Measurements from ENCODE around the gene UMOD.

The UMOD gene

DNA sequence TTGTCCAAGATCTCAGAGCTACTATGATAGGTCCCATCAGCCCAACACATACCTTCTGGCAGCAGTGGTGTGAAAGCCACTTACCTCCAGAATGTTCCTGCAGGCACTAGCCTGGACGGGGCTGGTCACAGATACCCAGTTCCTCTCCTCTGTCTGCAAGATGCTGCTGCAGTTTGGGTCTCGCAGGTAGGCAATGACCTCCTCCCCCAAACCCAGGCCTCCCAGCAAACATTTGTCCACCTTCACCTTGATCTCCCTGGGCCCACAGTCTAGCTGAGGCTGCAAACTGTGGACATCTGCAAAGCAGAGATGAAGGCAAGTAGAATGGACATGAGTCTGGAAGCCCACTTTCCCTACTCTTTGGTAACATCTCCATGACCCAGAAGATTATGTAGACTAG is 32.3 kb downstream of the UMOD start:
- Histone ChIP-seq H3K9ac (ENCODE audit: low read length) (no peak overlapping the region), H3K27ac (ENCODE audit: low read depth, low read length) (no peak overlapping the region), H4K20me1 (ENCODE audit: low read depth, low read length) (no peaks in the 10 kb centered on the region), H3K36me3 (ENCODE audit: low read length) (no peaks in the 10 kb centered on the region), H2AFZ (ENCODE audit: low read depth, low read length, severe bottlenecking) (no peak overlapping the region), H3K79me2 (ENCODE audit: insufficient read depth, low read length) (no peaks in the 10 kb centered on the region), H3K9me2 (replicated peaks; ENCODE audit: insufficient read depth, low read length) (no peaks in the 10 kb centered on the region), H3F3A (ENCODE audit: insufficient read depth) (no peaks in the 10 kb centered on the region), H3K4me2 (ENCODE audit: low read depth, low read length, poor library complexity, severe bottlenecking) (no peak overlapping the region), H3K4me3 (ENCODE audit: insufficient read depth, low read length, poor library complexity, severe bottlenecking) (no peak overlapping the region), H3K27me3 (ENCODE audit: low read length) (no peaks in the 10 kb centered on the region), H3K9me3 (ENCODE audit: insufficient read depth, low read length) (no peaks in the 10 kb centered on the region)
- TF ChIP-seq EZH2phosphoT487 (conservative IDR thresholded peaks at IDR 0.05; ENCODE audit: low read length) (no peak), CTCF (IDR thresholded peaks at IDR 0.05; ENCODE audit: insufficient read depth, low read length, poor library complexity, severe bottlenecking) (no peak)

DNA sequence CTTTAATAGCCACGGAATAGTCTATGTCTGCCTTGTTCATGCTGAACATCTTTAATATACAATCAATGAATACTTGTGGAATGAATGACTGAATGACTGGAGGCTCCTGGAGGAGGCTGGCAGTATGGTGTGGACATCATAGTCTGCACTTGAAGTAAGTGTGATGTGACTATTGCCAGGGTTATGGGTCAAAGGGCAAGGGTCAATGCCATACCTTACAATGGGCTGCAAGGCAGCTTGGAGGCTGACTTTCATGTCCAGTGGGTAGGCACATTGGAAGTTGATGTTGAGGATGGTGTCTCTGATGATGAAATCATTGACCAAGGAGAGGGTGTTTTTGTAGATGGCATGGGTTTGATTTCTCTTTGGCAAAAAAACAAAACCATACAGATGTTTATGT is 33.1 kb downstream of the UMOD start:
- no peaks in the 10 kb centered on the region for H3K36me3 ChIP-seq (ENCODE audit: low read length)
- no peak overlapping the region for H3K4me2 ChIP-seq (ENCODE audit: low read depth, low read length, poor library complexity, severe bottlenecking)
- no peaks in the 10 kb centered on the region for H3F3A ChIP-seq (ENCODE audit: insufficient read depth)
- no peaks in the 10 kb centered on the region for H3K9me2 ChIP-seq (replicated peaks; ENCODE audit: insufficient read depth, low read length)
- H2AFZ ChIP-seq (ENCODE audit: low read depth, low read length, severe bottlenecking) = no peak overlapping the region
- no peaks in the 10 kb centered on the region for H3K9me3 ChIP-seq (ENCODE audit: insufficient read depth, low read length)
- H3K27me3 ChIP-seq (ENCODE audit: low read length) = no peaks in the 10 kb centered on the region
- H3K79me2 ChIP-seq (ENCODE audit: insufficient read depth, low read length) = no peaks in the 10 kb centered on the region
- no peaks in the 10 kb centered on the region for H4K20me1 ChIP-seq (ENCODE audit: low read depth, low read length)
- no peak overlapping the region for H3K4me3 ChIP-seq (ENCODE audit: insufficient read depth, low read length, poor library complexity, severe bottlenecking)
- no peak for TF ChIP-seq EZH2phosphoT487 (conservative IDR thresholded peaks at IDR 0.05; ENCODE audit: low read length)
- H3K9ac ChIP-seq (ENCODE audit: low read length) = no peak overlapping the region
- no peak overlapping the region for H3K27ac ChIP-seq (ENCODE audit: low read depth, low read length)

DNA sequence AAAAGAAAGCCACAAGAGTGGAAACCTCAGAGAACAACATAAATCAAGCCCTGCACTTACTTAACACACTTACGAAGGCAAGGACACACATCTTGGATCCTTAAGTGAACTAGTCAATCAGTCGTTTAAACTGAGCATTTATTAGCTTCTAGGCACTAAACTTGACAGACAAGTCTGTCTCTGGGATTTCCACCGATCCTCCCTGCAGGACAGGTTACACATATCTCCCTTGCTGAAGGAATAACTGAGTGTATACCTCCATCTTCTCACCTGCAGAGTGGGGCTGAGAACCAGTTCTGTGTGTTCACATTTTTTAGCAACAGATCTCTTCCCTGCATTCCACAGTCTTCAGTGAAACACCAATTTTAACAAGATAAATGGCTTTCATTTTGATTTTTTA is 34.1 kb downstream of the UMOD start:
- no peaks in the 10 kb centered on the region for H3F3A ChIP-seq (ENCODE audit: insufficient read depth)

DNA sequence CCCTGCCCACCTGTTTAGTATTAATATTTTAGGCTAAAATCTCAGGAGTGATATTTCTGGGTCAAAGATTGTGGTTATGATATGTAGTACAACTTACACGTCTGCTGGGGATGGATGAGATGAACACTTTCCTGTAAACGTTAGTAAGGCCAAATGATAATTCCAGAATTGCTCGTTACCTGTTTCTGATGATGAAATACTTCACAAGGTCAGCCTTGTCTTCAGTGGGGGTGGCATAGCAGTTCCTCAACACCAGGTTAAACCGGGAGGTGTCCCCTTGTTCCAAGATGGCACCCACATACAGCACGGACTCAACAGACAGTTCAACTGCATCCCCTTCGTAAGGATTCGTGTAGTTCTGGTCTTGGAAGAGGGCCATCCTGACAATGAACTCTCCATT is 34.5 kb downstream of the UMOD start:
- no peak for TF ChIP-seq CTCF (IDR thresholded peaks at IDR 0.05; ENCODE audit: insufficient read depth, low read length, poor library complexity, severe bottlenecking)
- no peak for TF ChIP-seq EZH2phosphoT487 (conservative IDR thresholded peaks at IDR 0.05; ENCODE audit: low read length)
- H3K9ac ChIP-seq (ENCODE audit: low read length) = no peak overlapping the region

More for the DNA sequence above, 34.1 kb downstream of the UMOD start:
- Histone ChIP-seq H3K27ac (ENCODE audit: low read depth, low read length) (no peak overlapping the region), H4K20me1 (ENCODE audit: low read depth, low read length) (no peaks in the 10 kb centered on the region), H3K27me3 (ENCODE audit: low read length) (no peaks in the 10 kb centered on the region), H3K36me3 (ENCODE audit: low read length) (no peaks in the 10 kb centered on the region), H3K9me2 (replicated peaks; ENCODE audit: insufficient read depth, low read length) (no peaks in the 10 kb centered on the region), H3K4me3 (ENCODE audit: insufficient read depth, low read length, poor library complexity, severe bottlenecking) (no peak overlapping the region), H3K9me3 (ENCODE audit: insufficient read depth, low read length) (no peaks in the 10 kb centered on the region), H3K79me2 (ENCODE audit: insufficient read depth, low read length) (no peaks in the 10 kb centered on the region), H2AFZ (ENCODE audit: low read depth, low read length, severe bottlenecking) (no peak overlapping the region), H3K4me2 (ENCODE audit: low read depth, low read length, poor library complexity, severe bottlenecking) (no peak overlapping the region), H3K9ac (ENCODE audit: low read length) (no peak overlapping the region)
- TF ChIP-seq EZH2phosphoT487 (conservative IDR thresholded peaks at IDR 0.05; ENCODE audit: low read length) = no peak
- TF ChIP-seq CTCF (IDR thresholded peaks at IDR 0.05; ENCODE audit: insufficient read depth, low read length, poor library complexity, severe bottlenecking) = no peak

More for the DNA sequence above, 34.5 kb downstream of the UMOD start:
- no peak overlapping the region for H3K27ac ChIP-seq (ENCODE audit: low read depth, low read length)
- no peaks in the 10 kb centered on the region for H3K79me2 ChIP-seq (ENCODE audit: insufficient read depth, low read length)
- no peak overlapping the region for H2AFZ ChIP-seq (ENCODE audit: low read depth, low read length, severe bottlenecking)
- no peaks in the 10 kb centered on the region for H4K20me1 ChIP-seq (ENCODE audit: low read depth, low read length)
- H3F3A ChIP-seq (ENCODE audit: insufficient read depth) = no peaks in the 10 kb centered on the region
- H3K27me3 ChIP-seq (ENCODE audit: low read length) = no peaks in the 10 kb centered on the region
- no peak overlapping the region for H3K4me2 ChIP-seq (ENCODE audit: low read depth, low read length, poor library complexity, severe bottlenecking)
- no peak overlapping the region for H3K4me3 ChIP-seq (ENCODE audit: insufficient read depth, low read length, poor library complexity, severe bottlenecking)
- no peaks in the 10 kb centered on the region for H3K9me3 ChIP-seq (ENCODE audit: insufficient read depth, low read length)
- H3K36me3 ChIP-seq (ENCODE audit: low read length) = no peaks in the 10 kb centered on the region
- no peaks in the 10 kb centered on the region for H3K9me2 ChIP-seq (replicated peaks; ENCODE audit: insufficient read depth, low read length)

Measured in SU-DHL-6 (cell line).